ENCODE results near the gene GSS.

GSS gene

GRCh38 chr20:34954904-34955230, 739 bp downstream of the GSS start:
- H3K4me1 ChIP-seq (ENCODE audit: control insufficient read depth, insufficient read depth, low read length, poor library complexity, severe bottlenecking), result peaks cover 3% of the 10 kb centered on the region
- H3K4me3 ChIP-seq (ENCODE audit: extremely low read depth, insufficient read depth, low read length, poor library complexity, severe bottlenecking), result peak overlapping the region; percentile 55
- WGBS, 2 experiments (ENCODE audit: insufficient coverage in 2 of 2), result 23 to 32% methylated on average over 9 to 10 of the region's 13 CpGs
- peak overlapping the region; percentile 87 for H3K27ac ChIP-seq (ENCODE audit: low read depth, low read length, severe bottlenecking)
- peaks cover 12% of the 10 kb centered on the region for H3K36me3 ChIP-seq (ENCODE audit: control insufficient read depth, insufficient read depth, low read length)
- H3K9me3 ChIP-seq (ENCODE audit: control insufficient read depth, low read length), result no peaks in the 10 kb centered on the region

GRCh38 chr20:34953960-34954359, 1.6 kb downstream of the GSS start:
- Histone ChIP-seq H3K4me3 (ENCODE audit: extremely low read depth, insufficient read depth, low read length, poor library complexity, severe bottlenecking) (no peak overlapping the region), H3K36me3 (ENCODE audit: control insufficient read depth, insufficient read depth, low read length) (peaks cover 14% of the 10 kb centered on the region), H3K9me3 (ENCODE audit: control insufficient read depth, low read length) (no peaks in the 10 kb centered on the region), H3K4me1 (ENCODE audit: control insufficient read depth, insufficient read depth, low read length, poor library complexity, severe bottlenecking) (peaks cover 3% of the 10 kb centered on the region), H3K27ac (ENCODE audit: low read depth, low read length, severe bottlenecking) (no peak overlapping the region)
- WGBS, 2 experiments (ENCODE audit: insufficient coverage in 2 of 2), result 100% methylated on average over 3 of the region's 7 CpGs; no CpG with 5 or more reads in 1 of the 2 experiments

GRCh38 chr20:34952671-34953070, 2.9 kb downstream of the GSS start:
- H3K36me3 ChIP-seq (ENCODE audit: control insufficient read depth, insufficient read depth, low read length), result peaks cover 14% of the 10 kb centered on the region
- H3K27ac ChIP-seq (ENCODE audit: low read depth, low read length, severe bottlenecking), result no peak overlapping the region
- peaks cover 9% of the 10 kb centered on the region for H3K4me1 ChIP-seq (ENCODE audit: control insufficient read depth, insufficient read depth, low read length, poor library complexity, severe bottlenecking)
- no peak overlapping the region for H3K4me3 ChIP-seq (ENCODE audit: extremely low read depth, insufficient read depth, low read length, poor library complexity, severe bottlenecking)
- H3K9me3 ChIP-seq (ENCODE audit: control insufficient read depth, low read length), result no peaks in the 10 kb centered on the region
- 87 to 100% methylated on average over 3 to 4 of the region's 5 CpGs for WGBS, 2 experiments (ENCODE audit: insufficient coverage in 2 of 2)

GRCh38 chr20:34951652-34952051, 4.0 kb downstream of the GSS start:
- H3K9me3 ChIP-seq (ENCODE audit: control insufficient read depth, low read length), result no peaks in the 10 kb centered on the region
- peaks cover 20% of the 10 kb centered on the region for H3K36me3 ChIP-seq (ENCODE audit: control insufficient read depth, insufficient read depth, low read length)
- WGBS, 2 experiments (ENCODE audit: insufficient coverage in 2 of 2), result 88 to 100% methylated on average over 2 to 8 of the region's 8 CpGs
- H3K27ac ChIP-seq (ENCODE audit: low read depth, low read length, severe bottlenecking), result no peak overlapping the region
- no peak overlapping the region for H3K4me3 ChIP-seq (ENCODE audit: extremely low read depth, insufficient read depth, low read length, poor library complexity, severe bottlenecking)
- H3K4me1 ChIP-seq (ENCODE audit: control insufficient read depth, insufficient read depth, low read length, poor library complexity, severe bottlenecking), result peaks cover 9% of the 10 kb centered on the region

GRCh38 chr20:34951252-34951651, 4.4 kb downstream of the GSS start:
- Histone ChIP-seq H3K36me3 (ENCODE audit: control insufficient read depth, insufficient read depth, low read length) (peaks cover 24% of the 10 kb centered on the region), H3K4me3 (ENCODE audit: extremely low read depth, insufficient read depth, low read length, poor library complexity, severe bottlenecking) (no peak overlapping the region), H3K9me3 (ENCODE audit: control insufficient read depth, low read length) (no peaks in the 10 kb centered on the region), H3K4me1 (ENCODE audit: control insufficient read depth, insufficient read depth, low read length, poor library complexity, severe bottlenecking) (peaks cover 9% of the 10 kb centered on the region), H3K27ac (ENCODE audit: low read depth, low read length, severe bottlenecking) (no peak overlapping the region)
- WGBS, 2 experiments (ENCODE audit: insufficient coverage in 2 of 2), result 100% methylated on average over 1 of the region's 2 CpGs; no CpG with 5 or more reads in 1 of the 2 experiments

GRCh38 chr20:34949120-34949519, 6.5 kb downstream of the GSS start:
- Histone ChIP-seq H3K4me1 (ENCODE audit: control insufficient read depth, insufficient read depth, low read length, poor library complexity, severe bottlenecking) (peaks cover 6% of the 10 kb centered on the region), H3K27ac (ENCODE audit: low read depth, low read length, severe bottlenecking) (no peak overlapping the region), H3K36me3 (ENCODE audit: control insufficient read depth, insufficient read depth, low read length) (peaks cover 39% of the 10 kb centered on the region), H3K9me3 (ENCODE audit: control insufficient read depth, low read length) (no peaks in the 10 kb centered on the region), H3K4me3 (ENCODE audit: extremely low read depth, insufficient read depth, low read length, poor library complexity, severe bottlenecking) (no peak overlapping the region)
- 88 to 92% methylated on average over 2 to 4 of the region's 6 CpGs for WGBS, 2 experiments (ENCODE audit: insufficient coverage in 2 of 2)

- H3K27ac ChIP-seq (ENCODE audit: low read depth, low read length, severe bottlenecking), result no peak overlapping the region
- H3K4me3 ChIP-seq (ENCODE audit: extremely low read depth, insufficient read depth, low read length, poor library complexity, severe bottlenecking), result no peak overlapping the region
- H3K9me3 ChIP-seq (ENCODE audit: control insufficient read depth, low read length), result no peaks in the 10 kb centered on the region
- H3K4me1 ChIP-seq (ENCODE audit: control insufficient read depth, insufficient read depth, low read length, poor library complexity, severe bottlenecking), result peaks cover 6% of the 10 kb centered on the region
- peaks cover 45% of the 10 kb centered on the region for H3K36me3 ChIP-seq (ENCODE audit: control insufficient read depth, insufficient read depth, low read length)
Observed at GRCh38 chr20:34948030-34948429, 7.6 kb downstream of the GSS start.

- H3K36me3 ChIP-seq (ENCODE audit: control insufficient read depth, insufficient read depth, low read length), result peaks cover 46% of the 10 kb centered on the region
- no peaks in the 10 kb centered on the region for H3K9me3 ChIP-seq (ENCODE audit: control insufficient read depth, low read length)
- H3K27ac ChIP-seq (ENCODE audit: low read depth, low read length, severe bottlenecking), result no peak overlapping the region
- no peak overlapping the region for H3K4me3 ChIP-seq (ENCODE audit: extremely low read depth, insufficient read depth, low read length, poor library complexity, severe bottlenecking)
- H3K4me1 ChIP-seq (ENCODE audit: control insufficient read depth, insufficient read depth, low read length, poor library complexity, severe bottlenecking), result peaks cover 6% of the 10 kb centered on the region
Observed at GRCh38 chr20:34947336-34947735, 8.3 kb downstream of the GSS start.

- Histone ChIP-seq H3K4me3 (ENCODE audit: extremely low read depth, insufficient read depth, low read length, poor library complexity, severe bottlenecking) (no peak overlapping the region), H3K36me3 (ENCODE audit: control insufficient read depth, insufficient read depth, low read length) (peaks cover 51% of the 10 kb centered on the region), H3K9me3 (ENCODE audit: control insufficient read depth, low read length) (no peaks in the 10 kb centered on the region), H3K4me1 (ENCODE audit: control insufficient read depth, insufficient read depth, low read length, poor library complexity, severe bottlenecking) (peaks cover 10% of the 10 kb centered on the region), H3K27ac (ENCODE audit: low read depth, low read length, severe bottlenecking) (no peak overlapping the region)
- 100% methylated on average over 2 of the region's 3 CpGs; no CpG with 5 or more reads in 1 of the 2 experiments for WGBS, 2 experiments (ENCODE audit: insufficient coverage in 2 of 2)
Observed at GRCh38 chr20:34946661-34947060, 8.9 kb downstream of the GSS start.

- peaks cover 16% of the 10 kb centered on the region for H3K4me1 ChIP-seq (ENCODE audit: control insufficient read depth, insufficient read depth, low read length, poor library complexity, severe bottlenecking)
- H3K9me3 ChIP-seq (ENCODE audit: control insufficient read depth, low read length), result no peaks in the 10 kb centered on the region
- H3K4me3 ChIP-seq (ENCODE audit: extremely low read depth, insufficient read depth, low read length, poor library complexity, severe bottlenecking), result no peak overlapping the region
- peaks cover 52% of the 10 kb centered on the region for H3K36me3 ChIP-seq (ENCODE audit: control insufficient read depth, insufficient read depth, low read length)
- 92 to 100% methylated on average over 3 to 4 of the region's 7 CpGs for WGBS, 2 experiments (ENCODE audit: insufficient coverage in 2 of 2)
- no peak overlapping the region for H3K27ac ChIP-seq (ENCODE audit: low read depth, low read length, severe bottlenecking)
Observed at GRCh38 chr20:34945315-34946077, 10.1 kb downstream of the GSS start.

- H3K36me3 ChIP-seq (ENCODE audit: control insufficient read depth, insufficient read depth, low read length), result peaks cover 48% of the 10 kb centered on the region
- H3K4me1 ChIP-seq (ENCODE audit: control insufficient read depth, insufficient read depth, low read length, poor library complexity, severe bottlenecking), result peaks cover 16% of the 10 kb centered on the region
- H3K27ac ChIP-seq (ENCODE audit: low read depth, low read length, severe bottlenecking), result no peak overlapping the region
- WGBS, 2 experiments (ENCODE audit: insufficient coverage in 2 of 2), result 100% methylated on average over 2 of the region's 2 CpGs; no CpG with 5 or more reads in 1 of the 2 experiments
- no peak overlapping the region for H3K4me3 ChIP-seq (ENCODE audit: extremely low read depth, insufficient read depth, low read length, poor library complexity, severe bottlenecking)
- H3K9me3 ChIP-seq (ENCODE audit: control insufficient read depth, low read length), result no peaks in the 10 kb centered on the region
Observed at GRCh38 chr20:34943808-34944567, 11.6 kb downstream of the GSS start.
